Loucy (cell line): Measurements from ENCODE around the gene TTLL9.
A peak's percentile ranks its signal among the peaks of the same experiment; 100 is the strongest.

ENCODE experiments used
- H2AFZ ChIP-seq: fragments of 200-600 bp; sonication (generic); 2 replicates; pipeline ENCODE4 v1.6.0; 2016; ENCODE audit warnings: antibody characterized with exemption, mild to moderate bottlenecking, low read length, moderate library complexity
- H3F3A ChIP-seq: fragments of 200-600 bp; 2 replicates; pipeline ENCODE4 v1.6.0; 2016; ENCODE audit warnings: antibody characterized with exemption, low read depth, mild to moderate bottlenecking
- H3K27me3 ChIP-seq: fragments of 200-600 bp; sonication (generic); 2 replicates; pipeline ENCODE4 v1.6.1; 2014; ENCODE audit warnings: low read length, mild to moderate bottlenecking; ENCODE audit not compliant: insufficient read depth, poor library complexity, severe bottlenecking
- H3K36me3 ChIP-seq: fragments of 200-600 bp; sonication (generic); 2 replicates; pipeline ENCODE4 v1.6.1; 2016; ENCODE audit warnings: low read length; ENCODE audit not compliant: insufficient read depth
- H3K4me1 ChIP-seq: fragments of 200-600 bp; sonication (generic); 2 replicates; pipeline ENCODE4 v1.5.1; 2014; ENCODE audit warnings: low read length, mild to moderate bottlenecking; ENCODE audit not compliant: insufficient read depth, poor library complexity, severe bottlenecking
- H3K4me2 ChIP-seq: fragments of 200-600 bp; sonication (generic); 2 replicates; pipeline ENCODE4 v1.6.0; 2014; ENCODE audit warnings: antibody characterized with exemption, low read length, low read depth, mild to moderate bottlenecking; ENCODE audit not compliant: poor library complexity, severe bottlenecking
- H3K4me3 ChIP-seq: fragments of 200-600 bp; sonication (generic); 2 replicates; pipeline ENCODE4 v1.5.1; 2014; ENCODE audit warnings: low read length, mild to moderate bottlenecking, mixed read lengths; ENCODE audit not compliant: poor library complexity, severe bottlenecking
- H3K79me2 ChIP-seq: fragments of 200-600 bp; sonication (generic); 2 replicates; pipeline ENCODE4 v1.6.1; 2014; ENCODE audit warnings: low read length; ENCODE audit not compliant: insufficient read depth
- H3K9ac ChIP-seq: fragments of 200-600 bp; sonication (generic); 2 replicates; pipeline ENCODE4 v1.6.0; 2014; ENCODE audit warnings: mild to moderate bottlenecking, low read depth, low read length, moderate library complexity; ENCODE audit not compliant: poor library complexity, severe bottlenecking
- H3K9me2 ChIP-seq: fragments of 200-600 bp; sonication (generic); replicated peaks from 2 replicates; pipeline ENCODE4 v1.6.1; 2016; ENCODE audit warnings: low read depth, low read length, mixed read lengths
- H3K9me3 ChIP-seq: fragments of 200-600 bp; sonication (generic); 2 replicates; pipeline ENCODE4 v1.6.1; 2014; ENCODE audit warnings: mild to moderate bottlenecking, antibody characterized with exemption, low read length, low read depth; ENCODE audit not compliant: insufficient read depth
- H4K20me1 ChIP-seq: fragments of 200-600 bp; sonication (generic); 2 replicates; pipeline ENCODE4 v1.6.0; 2014; ENCODE audit warnings: antibody characterized with exemption, low read length, mild to moderate bottlenecking; ENCODE audit not compliant: insufficient read depth, poor library complexity, severe bottlenecking
- CTCF ChIP-seq: fragments of 200-600 bp; sonication (generic); conservative IDR thresholded peaks from 2 replicates; pipeline ENCODE4 v1.5.1; 2014; ENCODE audit warnings: mild to moderate bottlenecking, antibody characterized with exemption, low read length
- EZH2phosphoT487 ChIP-seq: fragments of 200-600 bp; IDR thresholded peaks from 2 replicates; pipeline ENCODE4 v1.6.1; 2018; ENCODE audit warnings: antibody characterized with exemption, mild to moderate bottlenecking, moderate library complexity, borderline replicate concordance

The TTLL9 gene

DNA sequence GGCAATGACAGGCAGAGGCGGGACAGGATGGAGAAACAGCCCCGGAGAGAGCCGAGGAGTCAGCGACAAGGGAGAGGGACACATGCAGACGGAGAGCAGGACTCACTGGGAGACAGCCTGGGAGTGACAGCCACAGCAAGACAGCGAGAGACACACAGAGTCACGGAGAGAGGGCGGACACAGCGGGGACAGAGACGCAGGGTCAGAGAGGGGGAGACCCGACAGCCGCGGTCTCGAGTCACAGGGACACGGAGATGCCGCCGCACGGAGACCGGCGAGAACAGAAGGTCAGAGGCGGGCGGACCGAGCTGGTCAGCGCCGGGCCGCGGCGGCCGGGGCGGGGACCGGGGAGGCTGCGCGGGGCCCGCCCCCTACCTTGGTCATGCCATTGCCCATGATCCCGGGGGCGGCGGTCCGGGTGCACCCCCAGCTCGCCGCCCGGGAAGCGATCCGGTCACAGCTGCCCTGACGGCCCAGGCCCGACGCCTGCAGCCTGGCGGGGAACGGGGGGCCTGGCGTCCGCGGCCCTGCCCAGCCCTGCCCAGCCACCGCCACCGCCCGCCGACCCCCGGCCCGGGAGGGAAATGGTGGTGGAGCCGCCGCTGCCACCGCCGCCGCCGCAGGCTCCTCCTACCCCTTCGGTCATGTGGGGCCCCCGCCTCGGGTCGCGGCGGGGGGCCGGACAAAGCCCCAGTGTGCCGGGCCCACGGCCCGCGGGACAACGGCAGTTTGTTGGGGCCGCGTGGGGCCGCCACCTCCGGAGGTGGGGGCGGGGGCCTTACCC lies at the start of gene TTLL9, which contains the start of gene DUSP15:
TTLL9 (plus strand) TSS at position 693 of the 784 bp plus-strand sequence. CDS start 493 bp downstream, outside the sequence.
DUSP15 (minus strand) TSS at position 586 of the 784 bp plus-strand sequence; CDS start at position 396, 190 bp downstream.
- peaks cover 9% of the 10 kb centered on the region for H3K27me3 ChIP-seq
- H3K4me2 ChIP-seq: peak within 1 kb of the TSS; percentile 68
- H3F3A ChIP-seq: no peaks in the 10 kb centered on the region
- peak within 1 kb of the TSS; percentile 69 for H3K4me3 ChIP-seq
- H3K9ac ChIP-seq: peak within 1 kb of the TSS; percentile 66
- H3K9me2 ChIP-seq: no peaks in the 10 kb centered on the region
- H3K4me1 ChIP-seq: peaks cover 11% of the 10 kb centered on the region
- no peaks in the 10 kb centered on the region for H3K36me3 ChIP-seq
- H4K20me1 ChIP-seq: no peaks in the 10 kb centered on the region
- H3K79me2 ChIP-seq: no peaks in the 10 kb centered on the region
- H2AFZ ChIP-seq: peak within 1 kb of the TSS; percentile 87
- H3K9me3 ChIP-seq: no peaks in the 10 kb centered on the region
- TF ChIP-seq CTCF: no peak
- no peak for TF ChIP-seq EZH2phosphoT487

- Histone ChIP-seq H4K20me1 (no peaks in the 10 kb centered on the region), H3K9me3 (no peaks in the 10 kb centered on the region), H3K79me2 (peaks cover 32% of the 10 kb centered on the region), H3K27me3 (no peaks in the 10 kb centered on the region), H3K4me2 (no peak overlapping the region), H3K9me2 (no peaks in the 10 kb centered on the region), H3K4me3 (no peak overlapping the region), H3K9ac (no peak overlapping the region), H3F3A (no peaks in the 10 kb centered on the region), H3K4me1 (peaks cover 32% of the 10 kb centered on the region), H2AFZ (no peak overlapping the region), H3K36me3 (no peaks in the 10 kb centered on the region)
- no peak for TF ChIP-seq EZH2phosphoT487
- no peak for TF ChIP-seq CTCF
These were observed 49.0 kb upstream of the TTLL9 start for GRCh38 chr20:31821427-31821826.

- H3K4me3 ChIP-seq: no peak overlapping the region
- peaks cover 39% of the 10 kb centered on the region for H3K79me2 ChIP-seq
- no peaks in the 10 kb centered on the region for H3K9me2 ChIP-seq
- peak overlapping the region; percentile 80 for H3K9ac ChIP-seq
- no peaks in the 10 kb centered on the region for H3K27me3 ChIP-seq
- no peak for TF ChIP-seq EZH2phosphoT487
- TF ChIP-seq CTCF: peak; percentile 96
- peaks cover 32% of the 10 kb centered on the region for H3K4me1 ChIP-seq
- H4K20me1 ChIP-seq: no peaks in the 10 kb centered on the region
- no peaks in the 10 kb centered on the region for H3K9me3 ChIP-seq
- peak overlapping the region; percentile 93 for H3K4me2 ChIP-seq
- H2AFZ ChIP-seq: peak overlapping the region; percentile 58; the same call in 1 of the 2 replicates
- H3K36me3 ChIP-seq: no peaks in the 10 kb centered on the region
- no peaks in the 10 kb centered on the region for H3F3A ChIP-seq
These were observed 47.8 kb upstream of the TTLL9 start for GRCh38 chr20:31822421-31823330.
